ENCODE data around the gene AP4E1.
"Not testable (repeated sequence)": the region's sequence is repeated elsewhere in the genome, so short reads cannot be mapped to it uniquely, and the experiment has no call there.

AP4E1 gene

DNA sequence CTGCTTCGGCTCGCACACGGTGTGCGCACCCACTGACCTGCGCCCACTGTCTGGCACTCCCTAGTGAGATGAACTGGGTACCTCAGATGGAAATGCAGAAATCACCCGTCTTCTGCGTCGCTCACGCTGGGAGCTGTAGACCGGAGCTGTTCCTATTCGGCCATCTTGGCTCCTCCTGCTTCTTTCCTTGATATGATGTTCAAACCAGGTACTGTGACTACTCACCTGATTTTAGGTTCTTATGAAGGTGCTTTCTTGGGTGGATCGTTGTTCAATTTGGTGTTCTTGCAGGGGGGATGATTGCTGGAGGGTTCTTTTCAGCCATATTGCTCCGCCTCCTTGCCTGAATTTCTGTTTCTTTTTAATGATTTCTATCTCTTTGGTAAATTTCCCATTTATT is 129.0 kb downstream of the AP4E1 start:
- not testable (repeated sequence) for DNase-seq

DNA sequence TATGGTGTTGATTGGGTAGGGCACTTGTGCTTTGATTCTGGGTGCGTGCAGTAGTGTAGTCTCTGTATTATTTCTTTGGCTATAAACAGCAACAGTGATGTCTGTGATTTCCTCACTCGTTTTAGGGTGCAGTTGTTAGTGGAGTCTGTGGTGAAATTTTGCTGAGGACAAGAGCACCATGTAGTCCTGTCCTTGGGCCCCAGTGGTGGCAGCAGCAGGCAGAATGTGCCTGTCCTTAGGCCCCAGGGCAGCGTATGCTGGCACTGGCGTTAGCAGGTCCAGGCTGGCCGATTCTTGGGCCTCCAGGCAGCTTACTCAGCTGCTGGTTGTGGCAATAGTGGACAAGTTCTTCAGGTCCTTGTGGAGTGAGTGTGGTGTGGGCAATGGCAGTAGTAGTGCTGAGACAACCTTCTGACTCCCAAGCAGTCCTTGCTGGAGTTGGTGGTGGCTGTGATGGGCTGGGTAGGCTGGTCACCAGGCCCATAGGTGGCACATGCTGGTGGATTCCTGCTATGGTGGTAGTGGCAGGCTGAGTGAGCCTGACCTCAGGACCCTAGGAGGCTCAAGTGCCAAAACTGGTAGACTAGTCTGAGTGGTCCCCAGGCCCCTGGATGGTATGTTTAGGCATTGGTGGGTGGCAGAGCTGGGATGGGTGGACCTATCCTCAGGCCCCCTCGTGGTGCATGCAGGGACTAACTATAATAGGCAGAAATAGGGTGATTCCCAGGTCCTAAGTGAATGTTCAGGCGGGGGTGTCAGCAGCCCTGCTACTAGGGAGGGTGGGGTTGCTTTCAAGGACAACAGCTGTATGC is 129.9 kb downstream of the AP4E1 start:
- no peak for DNase-seq

DNA sequence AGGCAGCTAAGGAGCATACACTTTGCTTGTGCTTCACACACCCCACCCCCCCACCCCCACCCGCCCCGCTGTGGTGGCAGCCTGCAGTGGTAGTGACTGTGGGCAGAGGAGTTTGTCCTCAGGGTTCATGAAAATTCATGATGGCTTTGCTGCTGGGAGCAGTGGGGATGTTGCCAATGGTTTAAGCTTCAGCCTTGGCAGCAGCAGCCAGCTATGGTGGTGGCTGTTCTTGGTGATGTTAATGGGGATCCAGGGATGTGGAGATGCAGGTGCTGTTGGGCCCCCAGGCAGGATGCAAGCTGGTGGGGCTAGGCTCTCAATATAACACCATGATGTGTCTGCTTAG is 130.5 kb downstream of the AP4E1 start:
- no peak for DNase-seq

DNA sequence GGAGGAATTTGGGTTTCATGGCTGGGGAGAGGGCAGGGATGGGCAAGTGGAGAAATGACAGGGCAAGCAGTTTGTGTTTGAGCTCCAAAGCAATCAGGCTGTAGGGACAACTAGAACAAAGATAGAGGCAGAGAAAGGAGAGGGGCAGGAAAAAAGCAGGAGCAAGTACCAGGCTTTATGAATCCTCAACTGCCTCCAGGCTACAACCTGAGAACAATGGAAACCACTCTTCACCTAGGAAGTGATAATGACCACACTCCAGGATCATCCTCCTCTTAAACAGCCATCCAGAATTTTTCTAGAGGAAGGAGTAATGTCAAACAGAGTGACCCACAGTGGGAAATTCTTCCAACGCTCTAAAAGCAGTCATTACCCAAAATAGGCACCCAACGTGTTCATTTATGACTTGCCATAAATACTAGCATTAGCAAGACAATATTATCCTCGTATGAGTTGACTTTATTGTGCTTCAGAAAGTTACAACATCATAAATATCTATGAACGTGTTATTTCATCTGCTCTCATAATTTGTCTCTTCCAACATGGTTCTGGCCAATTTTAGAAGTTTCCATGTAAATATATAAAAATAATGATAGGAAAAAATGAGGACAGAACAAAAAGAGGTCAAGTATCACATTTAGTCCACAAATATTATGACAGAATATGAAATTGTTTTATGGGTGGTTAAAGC is 135.7 kb downstream of the AP4E1 start:
- no peak for DNase-seq

DNA sequence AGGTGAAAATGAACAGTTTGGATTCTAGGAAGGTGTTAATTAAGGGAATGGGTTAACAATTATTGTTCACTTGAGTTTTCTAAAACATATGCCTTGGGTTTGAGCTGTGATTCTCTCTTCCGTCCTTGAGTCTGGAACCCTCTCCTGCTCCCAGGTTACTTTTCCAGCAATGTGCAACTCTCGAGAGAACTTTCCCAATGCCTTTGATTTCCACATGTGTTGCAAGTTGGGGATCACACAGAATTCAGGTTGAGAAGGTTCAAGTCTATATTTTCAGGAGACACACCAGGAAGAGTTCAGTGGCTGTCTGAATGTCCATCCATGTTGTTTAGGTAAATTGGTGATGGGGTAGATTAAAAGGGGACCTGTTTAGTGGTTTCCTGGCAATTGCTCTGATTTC is 137.5 kb downstream of the AP4E1 start:
- no peak for DNase-seq

DNA sequence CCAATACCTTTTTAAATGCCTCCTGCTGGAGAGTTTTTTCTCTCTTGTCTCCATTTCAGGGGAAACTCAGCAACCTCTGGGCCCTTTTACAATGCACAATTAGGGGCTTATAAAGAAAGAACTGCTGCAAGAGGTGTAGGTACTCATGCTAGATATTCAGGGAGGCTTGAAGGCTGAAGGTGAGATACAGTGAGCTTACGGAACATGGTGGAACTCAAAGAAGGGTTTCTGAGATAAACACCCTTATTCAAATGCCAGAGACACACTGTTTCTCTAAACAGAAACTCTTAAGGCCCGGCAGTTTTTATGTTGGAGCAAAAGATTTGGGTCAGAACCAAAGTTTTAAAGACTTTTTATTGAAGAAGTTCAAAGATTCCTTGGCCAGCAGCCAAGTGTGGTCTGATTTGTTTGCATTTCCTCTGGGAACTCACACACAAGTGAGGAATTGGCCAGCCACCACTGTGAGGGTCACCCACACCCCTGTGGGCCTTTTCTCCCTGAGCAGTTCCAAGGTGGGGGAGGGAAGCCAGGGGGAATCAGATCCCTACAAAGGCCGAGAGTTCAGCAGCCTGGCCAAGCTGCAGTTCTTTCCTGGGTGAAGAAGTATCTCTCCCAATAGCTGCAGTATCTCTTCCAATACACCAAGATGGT is 138.4 kb downstream of the AP4E1 start:
- no peak for DNase-seq

DNA sequence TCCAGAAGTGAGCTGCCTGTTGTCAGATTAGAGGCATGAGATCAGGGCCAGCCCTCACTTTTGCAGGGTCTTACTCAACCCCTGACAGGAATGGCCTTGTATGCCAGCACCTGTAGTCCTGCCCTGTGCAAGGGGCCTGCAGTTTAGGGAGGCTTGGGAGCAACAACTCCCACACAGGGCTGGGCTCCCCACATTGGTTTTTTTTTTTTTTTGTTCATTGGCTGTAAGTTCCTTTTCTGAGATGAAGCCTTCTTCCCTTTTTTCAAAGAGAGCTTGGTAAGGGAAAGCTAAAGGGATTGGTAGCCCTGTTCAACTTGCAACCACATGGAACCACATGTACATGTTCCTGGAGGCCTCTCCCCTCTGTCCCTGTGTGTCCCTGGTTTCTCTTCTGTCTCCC is 139.8 kb downstream of the AP4E1 start:
- DNase-seq = no peak

DNA sequence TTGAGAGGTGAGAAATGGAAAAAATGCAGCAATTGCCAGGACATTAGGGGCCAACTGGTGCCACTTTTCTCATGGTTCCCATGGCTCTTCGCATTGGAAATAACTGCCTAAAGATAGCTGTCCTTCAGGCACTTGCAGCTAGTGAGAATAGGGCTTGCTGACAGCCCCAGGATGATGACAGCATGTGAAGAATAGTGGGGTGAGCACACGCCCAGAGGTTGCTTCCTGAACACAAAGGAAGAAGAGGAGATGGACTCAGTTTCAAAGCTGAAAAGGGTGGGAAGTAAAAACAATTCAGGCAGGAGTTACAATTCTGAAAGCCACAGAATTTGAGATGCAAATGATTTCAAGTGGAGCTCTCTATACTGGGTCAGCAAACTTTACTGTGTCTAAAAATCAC is 140.6 kb downstream of the AP4E1 start:
- no peak for DNase-seq

DNA sequence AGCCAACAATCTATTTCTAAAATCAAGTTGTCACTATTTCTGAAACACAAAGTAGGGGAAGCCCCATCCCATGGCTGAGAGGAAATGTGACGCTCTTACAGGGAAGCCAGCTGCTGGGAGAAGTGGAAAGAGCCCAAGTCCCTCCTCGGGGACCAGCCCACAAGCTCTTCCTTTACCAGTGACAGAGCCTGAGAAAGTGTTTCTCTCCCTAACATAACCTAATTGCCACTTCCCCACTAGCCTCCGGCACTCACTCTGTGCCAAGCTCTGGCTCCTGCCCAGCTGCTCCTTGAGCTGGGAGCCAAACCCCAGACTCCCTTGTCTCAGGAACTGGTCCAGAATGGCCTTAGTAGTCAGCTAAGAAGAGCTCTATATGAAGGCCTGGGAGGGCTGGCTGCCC is 143.3 kb downstream of the AP4E1 start:
- no peak for DNase-seq

DNA sequence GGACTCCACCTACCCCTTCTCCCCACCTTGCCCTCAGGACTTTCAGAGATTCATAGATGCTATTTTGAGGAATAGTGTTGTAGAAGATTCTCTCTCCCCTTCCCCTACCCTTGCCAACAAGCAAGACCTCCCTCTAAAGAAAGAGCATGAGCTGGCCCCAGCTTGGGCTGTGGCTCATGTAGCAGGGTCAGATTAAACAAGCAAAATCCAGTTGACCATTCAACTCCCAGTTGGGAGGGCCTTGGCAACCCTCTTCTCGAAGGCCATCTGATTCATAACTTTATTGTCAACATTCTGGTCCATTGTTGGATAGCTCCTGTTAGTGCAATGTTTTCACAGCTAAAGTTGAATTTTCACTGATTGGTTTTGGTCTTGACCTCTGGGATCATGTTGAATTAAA is 145.1 kb downstream of the AP4E1 start:
- DNase-seq = no peak

DNA sequence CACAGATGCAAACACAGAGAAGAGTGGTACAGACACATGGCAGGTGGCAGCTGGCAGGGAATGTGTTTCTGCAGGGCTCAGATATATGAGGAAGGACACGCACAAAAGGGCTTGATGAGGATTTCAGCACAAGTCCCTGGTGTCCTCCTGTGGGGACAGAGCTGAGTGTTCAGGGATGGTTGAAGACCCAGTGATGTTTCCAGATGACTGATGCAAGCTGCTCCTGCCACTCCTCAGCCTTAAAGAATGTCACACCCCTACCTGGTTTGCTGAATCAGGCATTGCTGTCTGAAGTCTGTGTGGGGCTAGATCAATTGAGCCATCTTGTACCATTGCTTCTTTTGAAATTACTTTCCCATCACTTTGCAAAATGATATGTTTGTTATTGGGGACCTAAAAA is 146.1 kb downstream of the AP4E1 start:
- no peak for DNase-seq

Data from NCI-H2227 treated with DMSO at 0.1 percent for 48 hours (cell line).